Measurements from ENCODE around the gene UBXN7.

The UBXN7 gene

DNA sequence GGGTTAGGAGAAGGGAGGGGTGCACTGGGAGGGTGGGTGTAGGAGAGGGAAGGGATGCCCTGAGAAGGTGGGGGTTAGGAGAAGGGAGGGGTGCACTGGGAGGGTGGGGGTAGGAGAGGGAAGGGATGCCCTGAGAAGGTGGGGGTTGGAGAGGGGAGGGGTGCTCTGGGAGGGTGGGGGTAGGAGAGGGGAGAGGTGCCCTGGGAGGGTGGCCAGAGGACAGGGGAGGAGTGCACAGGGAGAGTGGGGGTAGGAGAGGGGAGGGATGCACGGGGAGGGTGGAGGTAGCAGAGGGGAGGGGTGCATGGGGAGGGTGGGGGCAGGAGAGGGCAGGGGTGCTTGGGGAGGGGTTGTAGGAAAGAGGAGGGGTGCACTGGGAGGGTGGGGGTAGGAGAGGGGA lies 97.2 kb downstream of the UBXN7 start:
- no peak for DNase-seq (ENCODE audit: extremely low read depth, low read depth)
- H3K4me3 ChIP-seq (replicated peaks; ENCODE audit: low read depth, low read length): no peak overlapping the region
- TF ChIP-seq CTCF (IDR thresholded peaks at IDR 0.05; ENCODE audit: low read depth, low read length, missing control alignments): no peak

DNA sequence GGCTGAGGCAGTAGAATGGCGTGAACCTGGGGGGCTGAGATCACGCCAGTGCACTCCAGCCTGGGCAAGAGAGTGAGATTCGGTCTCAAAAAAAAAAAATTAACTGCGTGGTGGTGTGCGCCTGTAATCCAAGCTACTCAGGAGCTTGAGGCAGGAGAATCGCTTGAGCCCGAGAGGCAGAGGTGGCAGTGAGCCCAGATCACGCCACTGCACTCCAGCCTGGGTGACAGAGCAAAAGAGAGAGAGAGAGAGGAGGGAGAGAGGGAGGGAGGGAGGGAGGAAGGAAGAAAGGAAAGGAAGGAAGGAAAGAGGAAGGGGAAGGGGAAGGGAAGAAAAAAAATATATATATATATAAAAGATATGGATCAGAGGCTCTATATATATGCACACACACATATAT lies 100.1 kb downstream of the UBXN7 start:
- no peak for TF ChIP-seq CTCF (IDR thresholded peaks at IDR 0.05; ENCODE audit: low read depth, low read length, missing control alignments)
- no peak for DNase-seq (ENCODE audit: extremely low read depth, low read depth)
- no peak overlapping the region for H3K4me3 ChIP-seq (replicated peaks; ENCODE audit: low read depth, low read length)

- TF ChIP-seq CTCF (IDR thresholded peaks at IDR 0.05; ENCODE audit: low read depth, low read length, missing control alignments): no peak
- H3K4me3 ChIP-seq (replicated peaks; ENCODE audit: low read depth, low read length): no peak overlapping the region
- no peak for DNase-seq (ENCODE audit: extremely low read depth, low read depth)
These were observed 104.8 kb downstream of the UBXN7 start for GRCh38 chr3:196327405-196327804.

DNA sequence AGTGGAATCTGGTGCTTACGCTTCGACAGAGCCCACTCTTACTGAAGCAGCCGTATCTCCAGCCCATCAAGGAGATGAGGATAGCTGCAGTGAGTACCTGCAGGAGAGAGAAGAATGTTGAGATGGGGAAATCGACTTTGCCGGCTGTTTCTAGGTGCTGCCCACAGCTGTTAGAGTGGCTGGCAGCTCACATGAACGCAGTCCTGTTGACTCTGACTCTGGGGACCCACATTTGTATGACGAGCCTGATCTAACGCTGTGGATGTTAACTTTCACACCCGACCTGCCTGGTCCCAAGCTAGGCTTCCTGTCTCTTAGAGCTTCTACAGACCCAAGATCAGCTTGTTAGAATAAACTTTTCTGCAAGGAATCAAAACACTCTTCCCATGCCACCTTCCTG lies 105.3 kb downstream of the UBXN7 start:
- no peak for DNase-seq (ENCODE audit: extremely low read depth, low read depth)

GRCh38 chr3:196323691-196324090 lies 108.5 kb downstream of the UBXN7 start:
- TF ChIP-seq CTCF (IDR thresholded peaks at IDR 0.05; ENCODE audit: low read depth, low read length, missing control alignments): peak; percentile 37
- H3K4me3 ChIP-seq (replicated peaks; ENCODE audit: low read depth, low read length): no peak overlapping the region
- DNase-seq (ENCODE audit: extremely low read depth, low read depth): no peak

More for the DNA sequence above, 105.3 kb downstream of the UBXN7 start:
- no peak overlapping the region for H3K4me3 ChIP-seq (replicated peaks; ENCODE audit: low read depth, low read length)
- TF ChIP-seq CTCF (IDR thresholded peaks at IDR 0.05; ENCODE audit: low read depth, low read length, missing control alignments): no peak

DNA sequence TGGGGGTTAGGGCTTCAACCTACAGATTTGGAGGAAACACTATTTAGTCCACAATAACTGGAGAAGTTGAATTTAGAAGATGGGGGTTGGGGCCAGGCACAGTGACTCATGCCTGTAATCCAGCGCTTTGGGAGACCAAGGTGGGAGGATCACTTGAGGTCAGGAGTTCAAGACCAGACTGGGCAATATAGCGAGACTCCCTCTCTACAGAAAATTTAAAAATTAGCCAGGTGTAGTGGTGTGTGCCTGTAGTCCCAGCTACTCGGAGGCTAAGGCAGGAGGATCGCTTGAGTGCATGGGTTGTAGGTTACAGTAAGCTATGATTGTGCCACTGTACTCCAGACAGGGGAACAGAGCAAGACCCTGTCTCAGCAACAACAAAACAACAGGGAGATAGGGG lies 109.2 kb downstream of the UBXN7 start:
- no peak for TF ChIP-seq CTCF (IDR thresholded peaks at IDR 0.05; ENCODE audit: low read depth, low read length, missing control alignments)
- no peak for DNase-seq (ENCODE audit: extremely low read depth, low read depth)
- H3K4me3 ChIP-seq (replicated peaks; ENCODE audit: low read depth, low read length): no peak overlapping the region

- H3K4me3 ChIP-seq (replicated peaks; ENCODE audit: low read depth, low read length): no peak overlapping the region
- no peak for DNase-seq (ENCODE audit: extremely low read depth, low read depth)
- TF ChIP-seq CTCF (IDR thresholded peaks at IDR 0.05; ENCODE audit: low read depth, low read length, missing control alignments): no peak
These were observed 111.1 kb downstream of the UBXN7 start for GRCh38 chr3:196321162-196321561.
